Stimulated activated naive CD8-positive, alpha-beta T cell treated with anti-CD3 and anti-CD28 coated beads, Interleukin-15, Interleukin-2, amounts not matched to agents 100 ng/mL and 50 ng/mL, for 24 hours (primary cell): ENCODE results near the gene GTF3C5.
A peak's percentile ranks its signal among the peaks of the same experiment; 100 is the strongest.
"Not testable (repeated sequence)": the region's sequence is repeated elsewhere in the genome, so short reads cannot be mapped to it uniquely, and the experiment has no call there.

ENCODE experiments used
- H3K27ac Mint-ChIP-seq: one replicate; pipeline ENCODE4 v1.8.0; 2021; ENCODE audit warnings: mild to moderate bottlenecking, mixed read lengths
- H3K27me3 Mint-ChIP-seq: one replicate; pipeline ENCODE4 v1.8.0; 2021; ENCODE audit warnings: mixed read lengths
- H3K36me3 Mint-ChIP-seq: one replicate; pipeline ENCODE4 v1.8.0; 2021; ENCODE audit warnings: low read depth, mixed read lengths
- H3K4me1 Mint-ChIP-seq: one replicate; pipeline ENCODE4 v1.8.0; 2021; ENCODE audit warnings: low read depth, mixed read lengths
- H3K4me3 Mint-ChIP-seq: one replicate; pipeline ENCODE4 v1.8.0; 2021; ENCODE audit warnings: mild to moderate bottlenecking, mixed read lengths
- H3K9me3 Mint-ChIP-seq: one replicate; pipeline ENCODE4 v1.8.0; 2021; ENCODE audit warnings: mixed read lengths

Gene GTF3C5, protein sequence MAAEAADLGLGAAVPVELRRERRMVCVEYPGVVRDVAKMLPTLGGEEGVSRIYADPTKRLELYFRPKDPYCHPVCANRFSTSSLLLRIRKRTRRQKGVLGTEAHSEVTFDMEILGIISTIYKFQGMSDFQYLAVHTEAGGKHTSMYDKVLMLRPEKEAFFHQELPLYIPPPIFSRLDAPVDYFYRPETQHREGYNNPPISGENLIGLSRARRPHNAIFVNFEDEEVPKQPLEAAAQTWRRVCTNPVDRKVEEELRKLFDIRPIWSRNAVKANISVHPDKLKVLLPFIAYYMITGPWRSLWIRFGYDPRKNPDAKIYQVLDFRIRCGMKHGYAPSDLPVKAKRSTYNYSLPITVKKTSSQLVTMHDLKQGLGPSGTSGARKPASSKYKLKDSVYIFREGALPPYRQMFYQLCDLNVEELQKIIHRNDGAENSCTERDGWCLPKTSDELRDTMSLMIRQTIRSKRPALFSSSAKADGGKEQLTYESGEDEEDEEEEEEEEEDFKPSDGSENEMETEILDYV

GRCh38 chr9:133030317-133031129 lies at the start of gene GTF3C5:
TSS of gene GTF3C5 (plus strand) at chr9:133030997. CDS start at chr9:133031012, 15 bp downstream.
- H3K9me3 Mint-ChIP-seq: no peaks in the 10 kb centered on the region
- peaks cover 47% of the 10 kb centered on the region for H3K4me1 Mint-ChIP-seq
- H3K27ac Mint-ChIP-seq: peak within 1 kb of the TSS; percentile 93
- peaks cover 16% of the 10 kb centered on the region for H3K36me3 Mint-ChIP-seq
- H3K27me3 Mint-ChIP-seq: no peaks in the 10 kb centered on the region
- H3K4me3 Mint-ChIP-seq: peak within 1 kb of the TSS; percentile 92

GRCh38 chr9:132982458-132982857 lies 48.3 kb upstream of the GTF3C5 start:
- H3K4me1 Mint-ChIP-seq: peaks cover 6% of the 10 kb centered on the region
- H3K36me3 Mint-ChIP-seq: no peaks in the 10 kb centered on the region
- peaks cover 39% of the 10 kb centered on the region for H3K27me3 Mint-ChIP-seq
- H3K9me3 Mint-ChIP-seq: no peaks in the 10 kb centered on the region
- no peak overlapping the region for H3K27ac Mint-ChIP-seq
- no peak overlapping the region for H3K4me3 Mint-ChIP-seq

- Mint-ChIP-seq H3K4me3 (no peak overlapping the region), H3K27ac (no peak overlapping the region), H3K27me3 (peaks cover 31% of the 10 kb centered on the region), H3K4me1 (peaks cover 2% of the 10 kb centered on the region), H3K9me3 (no peaks in the 10 kb centered on the region), H3K36me3 (no peaks in the 10 kb centered on the region)
Observed at GRCh38 chr9:132983491-132984201, 47.2 kb upstream of the GTF3C5 start.

- Mint-ChIP-seq H3K27ac (no peak overlapping the region), H3K4me1 (no peaks in the 10 kb centered on the region), H3K27me3 (peaks cover 26% of the 10 kb centered on the region), H3K36me3 (no peaks in the 10 kb centered on the region), H3K4me3 (no peak overlapping the region), H3K9me3 (no peaks in the 10 kb centered on the region)
Observed at GRCh38 chr9:132984202-132985070, 46.4 kb upstream of the GTF3C5 start.

DNA sequence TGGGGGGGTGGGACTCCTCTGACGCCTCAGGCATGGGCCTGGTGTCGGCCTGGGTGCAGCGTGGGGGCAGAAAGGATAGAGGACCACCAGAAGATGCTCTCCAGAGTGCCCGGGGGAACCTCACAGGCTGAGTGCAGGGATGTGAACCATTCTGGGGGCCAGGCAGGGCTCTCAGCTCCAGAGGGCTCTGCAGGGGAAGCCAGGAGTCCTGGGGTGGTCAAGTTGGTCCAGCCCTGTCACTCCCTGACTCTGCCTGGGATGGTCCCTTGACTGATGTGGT lies 45.8 kb upstream of the GTF3C5 start:
- H3K4me3 Mint-ChIP-seq: no peak overlapping the region
- H3K36me3 Mint-ChIP-seq: no peaks in the 10 kb centered on the region
- no peaks in the 10 kb centered on the region for H3K4me1 Mint-ChIP-seq
- H3K27me3 Mint-ChIP-seq: peaks cover 21% of the 10 kb centered on the region
- no peaks in the 10 kb centered on the region for H3K9me3 Mint-ChIP-seq
- H3K27ac Mint-ChIP-seq: no peak overlapping the region

DNA sequence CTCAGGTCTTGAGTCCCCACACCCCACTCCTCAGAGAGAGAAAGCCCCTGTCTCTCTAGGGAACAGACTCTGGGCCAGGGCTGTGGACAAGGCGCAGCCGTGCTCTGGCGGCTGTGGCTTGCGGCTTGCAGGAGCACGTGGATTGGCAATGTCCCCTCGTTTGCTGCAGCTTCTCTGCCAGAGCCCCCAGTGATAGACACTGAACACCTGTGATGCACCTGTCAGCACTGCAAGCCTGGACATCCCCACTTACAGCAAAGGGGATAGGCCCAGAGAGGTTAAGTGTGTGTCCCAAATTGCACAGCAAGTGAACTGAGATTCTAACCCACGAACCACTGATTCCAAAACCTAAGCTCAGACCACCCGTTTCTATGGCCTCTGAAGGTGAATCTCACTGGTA lies 45.3 kb upstream of the GTF3C5 start:
- Mint-ChIP-seq H3K9me3 (no peaks in the 10 kb centered on the region), H3K36me3 (no peaks in the 10 kb centered on the region), H3K4me1 (no peaks in the 10 kb centered on the region), H3K27me3 (peaks cover 22% of the 10 kb centered on the region), H3K4me3 (no peak overlapping the region), H3K27ac (no peak overlapping the region)

DNA sequence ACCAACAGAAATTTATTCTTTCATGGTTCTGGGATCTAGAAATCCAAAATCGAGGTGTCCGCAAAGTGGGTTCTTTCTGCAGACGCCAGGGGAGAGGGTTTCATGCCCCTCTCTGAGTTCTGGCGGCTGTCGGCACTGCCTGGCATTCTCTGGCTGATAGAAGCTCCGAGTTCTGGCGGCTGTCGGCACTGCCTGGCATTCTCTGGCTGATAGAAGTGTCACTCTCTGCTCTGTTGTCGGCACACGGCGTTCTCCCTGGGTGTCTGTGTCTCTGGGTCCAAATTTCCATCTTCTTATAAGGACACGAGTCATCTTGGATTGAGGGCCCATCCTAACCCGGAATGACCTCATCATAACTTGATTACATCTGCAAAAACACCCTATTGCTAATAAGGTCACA lies 44.7 kb upstream of the GTF3C5 start:
- H3K9me3 Mint-ChIP-seq: no peaks in the 10 kb centered on the region
- H3K4me3 Mint-ChIP-seq: no peak overlapping the region
- no peaks in the 10 kb centered on the region for H3K36me3 Mint-ChIP-seq
- no peak overlapping the region for H3K27ac Mint-ChIP-seq
- H3K27me3 Mint-ChIP-seq: peaks cover 16% of the 10 kb centered on the region
- no peaks in the 10 kb centered on the region for H3K4me1 Mint-ChIP-seq

DNA sequence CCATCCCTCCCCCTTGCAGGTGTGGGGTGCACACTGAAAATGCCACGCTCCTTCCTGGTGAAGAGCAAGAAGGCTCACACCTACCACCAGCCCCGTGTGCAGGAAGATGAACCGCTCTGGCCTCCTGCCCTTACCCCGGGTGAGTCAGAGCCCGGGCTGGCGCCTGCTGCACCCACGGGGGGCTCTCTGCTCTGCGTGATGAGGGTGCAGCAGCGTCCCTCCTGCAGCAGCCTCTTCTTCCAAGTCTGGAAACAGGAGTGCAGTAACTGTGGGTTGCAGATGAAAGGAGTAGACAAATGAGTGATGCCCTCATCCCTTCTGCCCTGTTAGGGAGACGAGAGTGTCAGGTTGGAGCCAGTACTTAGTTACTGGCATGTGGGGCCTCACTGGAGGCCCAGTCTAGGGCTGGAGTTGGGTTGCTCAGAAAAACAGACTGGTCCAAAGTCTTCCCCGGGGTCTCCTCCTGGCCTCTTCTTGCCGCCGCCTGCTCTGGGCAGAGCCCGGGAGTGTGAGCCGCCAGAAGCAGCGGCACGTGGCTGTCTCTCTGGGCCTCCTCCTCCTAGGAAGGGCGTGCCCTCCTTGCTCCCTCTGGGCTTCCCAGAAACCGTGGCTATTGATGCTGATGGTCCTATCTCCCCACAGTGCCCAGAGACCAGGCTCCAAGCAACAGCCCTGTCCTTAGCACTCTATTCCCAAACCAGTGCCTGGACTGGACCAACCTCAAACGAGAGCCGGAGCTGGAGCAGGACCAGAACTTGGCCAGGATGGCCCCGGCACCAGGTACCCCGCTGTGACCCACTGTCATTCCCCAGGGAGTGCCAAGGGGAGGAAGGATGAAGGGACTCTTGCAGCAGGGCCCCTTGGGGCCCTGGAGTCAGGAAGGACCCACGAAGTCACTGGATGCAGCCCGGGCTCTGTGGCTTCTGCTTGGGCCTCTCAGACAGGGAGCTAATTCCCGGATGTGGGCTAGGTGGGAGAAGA lies 43.9 kb upstream of the GTF3C5 start:
- no peaks in the 10 kb centered on the region for H3K36me3 Mint-ChIP-seq
- no peak overlapping the region for H3K27ac Mint-ChIP-seq
- H3K4me3 Mint-ChIP-seq: no peak overlapping the region
- peaks cover 6% of the 10 kb centered on the region for H3K4me1 Mint-ChIP-seq
- peaks cover 17% of the 10 kb centered on the region for H3K27me3 Mint-ChIP-seq
- no peaks in the 10 kb centered on the region for H3K9me3 Mint-ChIP-seq

DNA sequence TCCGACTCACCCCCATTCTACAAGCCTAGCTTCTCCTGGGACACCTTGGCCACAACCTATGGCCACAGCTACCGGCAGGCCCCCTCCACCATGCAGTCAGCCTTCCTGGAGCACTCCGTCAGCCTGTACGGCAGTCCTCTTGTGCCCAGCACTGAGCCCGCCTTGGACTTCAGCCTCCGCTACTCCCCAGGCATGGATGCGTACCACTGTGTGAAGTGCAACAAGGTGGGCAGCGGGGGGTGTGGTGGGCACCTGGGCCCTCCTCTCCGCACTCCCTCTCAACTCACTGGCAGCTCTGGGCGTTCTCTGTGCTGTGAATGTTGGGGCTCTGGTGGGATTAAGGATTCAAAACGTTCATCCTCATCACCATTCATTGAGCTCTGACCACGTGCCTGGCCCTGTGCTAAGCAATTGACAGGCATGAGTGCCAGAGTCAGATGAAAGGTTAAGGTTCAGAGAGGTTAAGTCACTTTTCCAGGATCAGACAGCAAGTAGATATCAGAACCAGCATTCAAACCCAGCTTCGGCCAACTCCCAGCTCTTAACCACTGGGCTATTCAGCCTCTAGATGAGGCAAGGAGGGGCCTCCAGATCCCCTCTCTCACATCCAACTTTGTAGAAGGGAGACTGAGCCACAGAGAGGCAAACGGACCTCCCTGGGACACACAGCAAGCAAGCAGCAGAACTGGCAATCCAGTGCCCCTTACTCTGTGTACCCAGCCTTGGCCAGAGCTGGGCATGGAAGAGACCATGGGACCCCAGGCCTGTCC lies 42.4 kb upstream of the GTF3C5 start:
- no peaks in the 10 kb centered on the region for H3K36me3 Mint-ChIP-seq
- H3K27ac Mint-ChIP-seq: no peak overlapping the region
- H3K4me3 Mint-ChIP-seq: no peak overlapping the region
- peaks cover 15% of the 10 kb centered on the region for H3K27me3 Mint-ChIP-seq
- H3K9me3 Mint-ChIP-seq: no peaks in the 10 kb centered on the region
- H3K4me1 Mint-ChIP-seq: peaks cover 11% of the 10 kb centered on the region

DNA sequence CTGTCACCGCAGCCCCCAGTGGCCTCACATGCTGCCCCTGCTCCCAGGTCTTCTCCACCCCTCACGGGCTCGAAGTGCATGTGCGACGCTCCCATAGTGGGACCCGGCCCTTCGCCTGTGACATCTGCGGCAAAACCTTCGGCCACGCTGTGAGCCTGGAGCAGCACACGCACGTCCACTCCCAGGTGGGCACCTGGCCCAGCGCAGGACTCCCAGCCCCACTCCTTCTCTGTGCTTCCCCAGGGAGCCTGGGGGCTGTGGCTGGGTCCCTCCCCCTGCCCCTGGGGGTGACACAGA lies 41.8 kb upstream of the GTF3C5 start:
- peaks cover 15% of the 10 kb centered on the region for H3K27me3 Mint-ChIP-seq

GRCh38 chr9:132989414-132989996 lies 41.3 kb upstream of the GTF3C5 start:
- Mint-ChIP-seq H3K27me3 (peaks cover 18% of the 10 kb centered on the region), H3K27ac (no peak overlapping the region), H3K9me3 (no peaks in the 10 kb centered on the region), H3K4me1 (peaks cover 14% of the 10 kb centered on the region), H3K36me3 (no peaks in the 10 kb centered on the region), H3K4me3 (no peak overlapping the region)

More for the DNA sequence above, 41.8 kb upstream of the GTF3C5 start:
- no peak overlapping the region for H3K27ac Mint-ChIP-seq
- no peaks in the 10 kb centered on the region for H3K9me3 Mint-ChIP-seq
- peaks cover 11% of the 10 kb centered on the region for H3K4me1 Mint-ChIP-seq
- no peaks in the 10 kb centered on the region for H3K36me3 Mint-ChIP-seq
- no peak overlapping the region for H3K4me3 Mint-ChIP-seq

DNA sequence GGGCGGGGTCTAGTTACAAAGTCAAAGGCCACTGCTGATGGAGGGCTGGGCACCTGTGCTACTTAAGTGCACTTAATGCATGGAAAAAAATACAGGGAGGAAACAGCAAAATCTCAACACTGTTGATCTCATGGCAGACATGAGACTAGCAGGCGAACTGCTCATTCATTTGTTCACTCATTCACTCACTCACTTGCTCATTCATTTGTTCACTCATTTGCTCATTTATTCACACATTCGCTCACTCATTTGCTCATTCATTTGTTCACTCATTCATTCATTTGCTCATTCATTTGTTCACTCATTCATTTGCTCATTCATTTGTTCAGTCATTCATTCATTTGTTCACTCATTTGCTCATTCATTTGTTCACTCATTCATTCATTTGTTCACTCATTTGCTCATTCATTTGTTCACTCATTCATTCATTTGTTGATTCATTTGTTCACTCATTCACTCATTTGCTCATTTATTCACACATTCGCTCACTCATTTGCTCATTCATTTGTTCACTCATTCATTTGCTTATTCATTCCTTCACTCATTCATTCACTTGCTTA lies 40.7 kb upstream of the GTF3C5 start:
- H3K9me3 Mint-ChIP-seq, H3K36me3 Mint-ChIP-seq, H3K27ac Mint-ChIP-seq, H3K4me3 Mint-ChIP-seq: not testable (repeated sequence)
- Mint-ChIP-seq H3K27me3 (peaks cover 19% of the 10 kb centered on the region), H3K4me1 (peaks cover 16% of the 10 kb centered on the region)
